Urothelium cell line (cell line): Measurements from ENCODE around the gene ARPIN.
"Not testable (repeated sequence)": the region's sequence is repeated elsewhere in the genome, so short reads cannot be mapped to it uniquely, and the experiment has no call there.

Source experiments
- DNase-seq: peaks from one replicate; pipeline ENCODE4 v3.0.0; 2011; ENCODE audit warnings: low spot score, mixed read lengths
- FAIRE-seq: peaks from 2 replicates; lab custom pipeline; 2011; peaks lifted over from hg19 to GRCh38; lab: Jason Lieb, UNC

ARPIN gene

DNA sequence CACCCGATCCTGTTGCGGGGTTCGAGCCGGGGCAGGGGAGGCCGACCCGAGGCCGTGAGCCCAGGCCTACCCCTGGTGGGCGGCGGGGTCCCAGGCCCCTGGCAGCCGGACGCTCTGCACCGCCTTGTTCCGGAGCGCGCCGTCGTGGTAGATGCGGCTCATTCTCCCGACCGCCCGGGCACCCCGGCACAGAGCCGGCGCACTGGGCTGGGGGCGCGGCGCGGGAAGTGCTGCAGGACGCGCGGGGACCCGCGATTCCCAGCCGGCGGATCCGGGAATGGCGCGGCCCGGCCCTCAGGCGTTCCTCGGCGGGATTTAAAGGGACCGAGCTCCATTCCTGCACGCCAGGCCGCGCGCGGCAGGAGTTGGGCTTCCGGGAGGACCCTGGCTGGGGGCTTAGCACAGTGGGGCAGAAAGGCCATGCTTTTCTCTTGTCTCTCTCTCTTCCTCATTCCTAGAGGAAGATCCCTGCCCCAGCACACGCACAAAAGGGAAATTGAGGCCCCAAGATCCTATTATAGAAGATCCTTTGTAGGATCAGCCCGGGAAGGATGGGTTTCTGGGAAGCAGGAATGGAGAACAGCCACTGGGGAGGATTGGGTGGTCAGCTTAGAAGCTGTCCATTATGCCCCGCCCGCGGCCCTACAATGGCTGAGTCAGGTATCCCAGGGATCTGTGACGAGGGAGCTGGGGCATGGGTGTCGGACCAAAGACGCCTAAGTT, at the start of gene ARPIN:
Gene ARPIN (minus strand): TSS at position 279 of the 723 bp plus-strand sequence. CDS start 117 bp downstream, at position 162.
- FAIRE-seq, result peak; percentile 44
- DNase-seq, result peak; percentile 82

DNA sequence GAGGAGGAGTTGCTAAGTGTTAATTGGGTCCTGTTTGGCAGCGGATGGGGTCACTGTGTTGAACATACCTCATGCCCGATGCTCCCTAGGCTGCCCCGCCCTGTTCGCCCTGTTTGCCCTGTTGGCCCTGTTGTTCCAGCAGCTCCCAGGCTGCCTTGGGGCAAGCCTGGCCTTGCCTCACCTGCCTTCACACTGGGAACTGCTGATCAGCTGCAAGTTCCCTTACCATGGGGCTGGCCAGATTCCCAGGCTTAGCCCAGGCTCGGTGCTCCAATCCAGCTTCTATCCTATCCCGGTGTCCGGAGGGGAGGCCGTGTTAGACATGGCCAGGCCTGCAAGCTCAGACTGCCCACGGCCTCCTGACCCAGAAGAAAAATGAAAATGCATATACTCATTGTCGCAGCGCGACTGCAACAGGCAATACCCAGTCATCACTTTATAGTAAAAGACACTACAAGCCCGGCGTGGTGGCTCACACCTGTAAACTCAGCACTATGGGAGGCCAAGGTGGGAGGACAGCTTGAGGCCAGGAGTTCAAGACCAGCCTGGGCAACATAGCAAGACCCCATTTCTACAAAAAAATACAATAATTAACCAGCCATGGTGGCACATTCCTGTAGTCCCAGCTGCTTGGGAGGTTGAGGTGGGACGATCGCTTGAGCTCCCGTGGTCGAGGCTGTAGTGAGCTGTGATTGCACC, 45.5 kb upstream of the ARPIN start:
- DNase-seq (no peak), FAIRE-seq (peak; percentile 20)

DNA sequence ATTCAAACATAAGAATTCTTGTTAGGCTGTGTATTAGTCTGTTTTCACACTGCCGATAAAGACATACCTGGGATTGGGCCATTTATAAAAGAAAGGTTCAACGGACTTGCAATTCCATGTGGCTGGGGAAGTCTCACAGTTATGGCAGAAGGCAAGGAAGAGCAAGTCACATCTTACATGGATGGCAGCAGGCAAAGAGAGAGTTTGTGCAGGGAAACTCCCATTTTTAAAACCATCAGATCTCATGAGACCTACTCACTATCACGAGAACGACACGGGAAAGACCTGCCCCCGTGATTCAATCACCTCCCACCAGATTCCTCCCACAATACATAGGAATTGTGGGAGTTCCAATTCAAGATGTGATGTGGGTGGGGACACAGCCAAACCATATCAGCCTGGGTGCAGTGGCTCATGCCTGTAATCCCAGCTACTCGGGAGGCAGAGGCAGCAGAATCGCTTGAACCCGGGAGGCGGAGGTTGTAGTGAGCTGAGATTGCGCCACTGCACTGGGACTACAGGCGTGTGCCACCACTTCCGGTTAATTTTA, 42.8 kb upstream of the ARPIN start:
- FAIRE-seq, result not testable (repeated sequence)

DNA sequence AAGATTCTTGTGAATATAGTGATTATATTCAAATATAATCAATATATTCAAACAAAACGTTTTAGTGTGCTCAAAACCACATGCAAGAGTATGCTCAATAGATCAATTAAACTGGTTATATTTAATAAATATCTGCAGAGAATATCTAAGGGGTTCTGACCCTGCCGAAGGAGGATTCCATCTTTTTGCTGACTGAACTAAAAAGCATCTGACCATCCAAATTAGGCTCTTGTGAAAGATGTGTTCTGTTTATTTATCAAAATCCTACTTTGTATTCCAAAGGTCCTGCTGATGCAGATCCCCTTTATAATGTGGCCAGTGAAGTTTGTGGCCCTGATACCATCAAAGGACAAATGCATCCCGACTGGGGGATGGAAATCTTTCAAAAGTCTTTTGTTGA, 41.8 kb upstream of the ARPIN start:
- DNase-seq (no peak), FAIRE-seq (no peak)

More for the DNA sequence above, 42.8 kb upstream of the ARPIN start:
- not testable (repeated sequence) for DNase-seq

DNA sequence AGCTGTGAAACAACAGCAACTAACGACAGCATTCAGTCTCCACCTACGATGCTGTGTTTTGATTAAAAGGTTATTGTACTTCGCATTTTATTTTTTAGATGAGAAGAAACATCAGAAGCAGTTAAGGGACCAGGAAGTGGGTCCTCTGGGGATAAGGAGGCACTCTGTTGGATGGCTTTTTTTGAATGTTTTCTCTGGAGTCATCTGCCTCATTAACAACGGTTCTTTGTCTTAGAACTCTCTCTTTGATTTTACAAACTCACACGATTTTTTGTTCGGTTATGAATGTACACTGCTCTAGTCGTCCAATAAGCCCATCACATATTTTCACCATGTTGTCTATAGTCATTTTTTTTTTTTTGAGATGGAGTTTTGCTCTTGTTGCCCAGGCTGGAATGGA, 36.0 kb upstream of the ARPIN start:
- FAIRE-seq (no peak), DNase-seq (no peak)

DNA sequence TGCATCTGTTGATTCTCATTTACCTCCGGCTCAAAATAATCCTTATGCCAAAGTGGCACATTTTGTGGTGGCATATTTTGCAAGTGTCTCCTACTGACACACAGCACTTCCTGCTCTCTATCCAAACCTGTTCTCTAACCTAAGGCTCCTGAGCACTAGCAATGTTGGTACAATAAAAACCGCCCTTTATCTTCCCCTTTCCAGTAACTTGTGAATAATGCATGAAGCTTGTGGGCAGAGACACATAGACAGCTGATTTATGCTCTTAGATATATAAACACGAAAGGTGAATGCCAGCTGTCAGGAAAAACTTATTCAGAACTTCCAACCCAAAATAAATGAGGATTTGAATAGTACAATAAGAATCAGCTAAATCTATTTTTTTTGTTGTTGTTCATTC, 34.6 kb upstream of the ARPIN start:
- DNase-seq (no peak), FAIRE-seq (no peak)

DNA sequence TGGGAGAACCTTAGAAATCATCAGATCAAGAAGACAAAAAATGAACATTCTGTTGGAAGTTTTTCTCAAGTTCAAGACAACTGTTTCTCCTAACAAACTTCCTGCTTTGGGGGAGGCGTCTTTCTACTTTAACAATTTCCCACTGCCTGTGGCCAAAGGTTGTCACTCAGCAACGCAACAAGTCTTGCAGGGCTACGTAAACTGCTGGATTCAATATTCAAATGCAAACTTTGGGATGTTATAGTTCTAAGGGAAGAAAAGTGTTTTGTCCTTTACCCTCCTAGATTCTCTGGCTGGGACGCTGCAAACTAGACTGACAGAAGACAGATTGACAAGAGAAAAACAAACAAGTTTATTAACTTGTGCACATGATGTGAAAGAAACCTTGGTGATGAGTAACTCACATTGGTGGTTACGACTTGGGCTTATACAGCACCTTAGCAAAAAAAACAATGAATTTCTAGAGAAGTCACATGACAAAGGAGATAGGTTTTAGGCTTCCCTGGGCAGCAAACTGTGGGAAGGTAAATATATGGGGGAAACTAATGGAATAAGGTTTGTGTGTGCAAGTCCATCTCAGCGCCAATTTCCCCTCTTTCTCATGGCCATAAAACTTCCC, 34.0 kb upstream of the ARPIN start:
- FAIRE-seq (no peak), DNase-seq (no peak)

DNA sequence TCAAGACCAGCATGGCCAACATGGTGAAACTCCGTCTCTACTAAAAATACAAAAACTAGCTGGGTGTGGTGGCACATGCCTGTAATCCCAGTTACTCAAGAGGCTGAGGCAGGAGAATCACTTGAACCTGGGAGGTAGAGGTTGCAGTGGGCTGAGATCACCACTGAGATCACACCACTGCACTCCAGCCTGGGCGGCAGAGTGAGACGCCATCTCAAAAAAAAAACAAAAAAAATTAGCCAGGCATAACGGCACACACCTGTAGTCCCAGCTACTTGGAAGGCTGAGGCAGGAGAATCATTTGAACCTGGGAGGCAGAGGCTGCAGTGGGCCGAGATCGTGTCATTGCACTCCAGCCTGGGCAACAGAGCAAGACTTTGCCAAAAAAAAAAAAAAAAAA, 31.0 kb upstream of the ARPIN start:
- not testable (repeated sequence) for DNase-seq, FAIRE-seq

DNA sequence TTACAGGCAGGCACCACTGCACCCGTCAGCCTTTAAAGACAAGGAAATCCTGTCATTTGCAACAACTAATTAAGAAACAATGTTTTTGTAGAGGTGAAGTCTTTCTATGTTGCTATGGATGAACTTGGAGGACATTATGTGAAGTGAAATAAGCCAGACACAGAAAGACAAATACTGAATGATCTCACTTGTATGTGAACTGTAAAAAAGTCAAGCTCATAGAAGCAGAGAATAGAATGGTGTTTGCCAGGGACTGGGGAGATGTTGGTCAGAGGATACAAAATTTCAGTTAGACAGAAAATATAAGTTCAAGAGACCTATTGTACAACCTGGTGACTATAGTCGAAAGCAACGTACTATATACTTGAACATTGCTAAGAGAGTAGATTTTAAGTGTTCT, 27.2 kb upstream of the ARPIN start:
- FAIRE-seq, result no peak
- no peak for DNase-seq

DNA sequence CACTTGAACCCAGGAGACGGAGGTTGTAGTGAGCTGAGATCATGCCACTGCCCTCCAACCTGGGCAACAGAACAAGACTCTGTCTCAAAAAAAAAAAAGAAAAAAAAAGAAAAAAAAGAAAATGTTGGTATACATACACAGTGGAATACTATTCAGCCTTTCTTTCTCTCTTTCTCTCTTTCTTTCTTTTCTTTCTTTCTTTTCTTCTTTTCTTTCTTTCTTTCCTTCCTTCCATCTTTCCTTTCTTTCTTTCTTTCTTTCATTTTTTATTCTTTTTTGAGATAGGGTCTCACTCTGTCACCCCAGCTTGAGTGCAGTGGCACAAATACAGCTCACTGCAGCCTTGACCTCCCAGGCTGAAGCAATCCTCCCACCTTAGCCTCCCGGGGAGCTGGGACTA, 26.6 kb upstream of the ARPIN start:
- not testable (repeated sequence) for DNase-seq

DNA sequence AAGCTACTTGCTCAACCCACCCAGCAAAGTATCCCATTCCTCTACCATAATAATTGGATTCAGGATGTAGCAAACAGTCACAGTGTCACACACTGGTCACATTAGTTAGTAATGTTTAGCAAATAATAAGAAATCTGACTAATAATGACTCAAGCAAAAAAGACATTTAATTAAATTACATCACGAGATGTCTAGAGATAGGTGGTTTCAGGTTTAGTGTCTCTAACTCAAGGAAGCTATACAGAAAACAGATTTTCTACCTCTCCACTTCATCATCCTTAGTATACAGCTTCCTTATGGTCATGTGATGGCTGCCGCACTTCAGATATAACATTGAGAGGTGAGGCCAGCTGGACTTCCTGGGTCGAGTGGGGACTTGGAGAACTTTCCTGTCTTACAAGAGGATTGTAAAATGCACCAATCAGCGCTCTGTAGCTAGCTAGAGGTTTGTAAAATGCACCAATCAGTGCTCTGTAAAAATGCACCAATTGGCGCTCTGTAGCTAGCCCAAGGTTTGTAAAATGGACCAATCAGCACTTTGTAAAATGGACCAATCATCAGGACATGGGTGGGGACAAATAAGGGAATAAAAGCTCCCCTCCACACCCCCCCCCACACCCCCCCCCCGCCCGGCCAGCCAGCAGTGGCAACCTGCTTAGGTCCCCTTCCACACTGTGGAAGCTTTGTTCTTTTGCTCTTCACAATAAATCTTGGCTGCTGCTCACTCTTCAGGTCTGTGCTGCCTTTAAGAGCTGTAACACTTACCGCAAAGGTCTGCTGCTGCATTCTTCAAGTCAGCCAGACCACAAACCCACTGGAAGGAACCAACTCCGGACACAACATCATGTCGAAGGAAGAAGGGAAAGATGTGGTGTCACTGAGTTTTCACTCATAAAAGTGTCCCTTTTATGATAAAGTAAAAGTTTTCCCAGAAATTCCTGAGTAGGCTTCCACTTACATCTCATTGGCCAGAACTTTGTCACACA, 24.9 kb upstream of the ARPIN start:
- FAIRE-seq, result no peak
- DNase-seq, result peak; percentile 19

More for the DNA sequence above, 26.6 kb upstream of the ARPIN start:
- not testable (repeated sequence) for FAIRE-seq

DNA sequence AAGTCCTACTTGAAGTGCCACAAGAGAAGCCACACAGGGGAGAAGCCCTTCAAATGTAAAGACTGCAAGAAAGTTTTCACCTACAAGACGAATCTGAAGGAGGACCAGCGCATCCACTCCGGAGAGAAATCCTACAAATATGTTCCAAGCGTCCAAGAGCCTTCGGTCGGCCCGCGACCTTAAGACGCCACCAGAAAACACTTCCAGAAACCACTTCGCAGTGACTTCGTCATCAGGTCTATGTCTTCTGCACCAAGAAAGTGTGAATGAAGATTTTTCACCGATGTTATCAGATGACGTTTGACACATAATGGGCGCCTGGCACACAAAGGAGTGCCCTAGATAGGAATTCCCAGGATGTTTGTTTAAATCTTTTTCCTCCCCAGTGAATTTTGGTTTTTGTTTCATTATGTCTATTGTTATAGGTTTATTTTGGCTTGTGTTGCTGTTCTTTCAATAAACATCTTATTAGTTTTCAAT, 24.1 kb upstream of the ARPIN start:
- DNase-seq (no peak), FAIRE-seq (no peak)

DNA sequence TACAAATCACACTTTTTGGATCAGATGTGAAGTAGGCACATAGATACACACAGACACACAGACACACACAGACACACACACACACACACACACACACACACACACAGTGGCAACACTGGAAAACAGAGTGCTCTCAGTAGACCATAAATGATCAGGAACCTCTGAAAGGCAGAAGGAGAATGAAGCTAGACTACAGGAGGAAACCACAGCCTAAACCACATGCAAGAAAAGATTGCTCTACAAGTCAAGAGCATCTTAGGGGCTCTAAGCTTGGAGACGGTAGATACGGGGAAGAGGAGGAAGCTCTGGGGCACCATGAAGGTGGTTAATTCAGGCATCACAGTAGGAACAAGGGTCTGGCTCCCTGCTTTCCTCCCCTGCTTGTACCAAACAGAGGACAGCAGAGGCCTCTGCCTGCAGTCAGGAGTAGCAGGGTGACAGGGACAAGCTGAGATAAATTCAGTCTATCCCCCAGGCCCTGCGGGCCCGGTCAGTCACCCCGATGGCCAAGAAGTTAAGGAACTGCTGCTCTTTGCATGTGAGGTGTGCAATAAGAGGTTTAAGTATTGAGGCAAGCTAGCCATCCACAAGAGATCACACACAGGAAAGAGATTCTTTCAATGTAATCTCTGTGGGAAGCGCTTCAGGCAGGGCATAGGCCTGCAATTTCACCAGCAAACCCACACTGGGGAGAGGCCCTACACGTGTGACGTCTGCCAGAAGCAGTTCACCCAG, 23.5 kb upstream of the ARPIN start:
- FAIRE-seq, result no peak

DNA sequence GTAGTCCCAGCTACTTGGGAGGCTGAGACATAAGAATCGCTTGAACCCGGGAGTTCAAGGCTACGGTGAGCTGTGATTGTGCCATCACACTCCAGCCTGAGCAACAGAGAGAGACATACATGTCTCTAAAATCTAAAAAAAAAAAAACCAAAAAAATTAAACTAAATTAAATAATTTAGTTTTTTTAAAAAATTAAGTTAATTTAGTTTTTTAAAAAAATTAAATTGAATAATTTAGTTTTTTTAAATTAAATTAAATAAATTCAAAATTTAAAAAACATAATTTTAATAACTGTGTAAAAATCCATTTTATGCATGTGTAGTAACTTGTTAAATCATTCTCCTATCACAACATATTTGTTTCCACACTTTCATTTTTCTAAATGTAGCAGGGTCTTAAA, 20.1 kb upstream of the ARPIN start:
- DNase-seq, result no peak
- FAIRE-seq, result no peak

More for the DNA sequence above, 23.5 kb upstream of the ARPIN start:
- DNase-seq, result no peak

DNA sequence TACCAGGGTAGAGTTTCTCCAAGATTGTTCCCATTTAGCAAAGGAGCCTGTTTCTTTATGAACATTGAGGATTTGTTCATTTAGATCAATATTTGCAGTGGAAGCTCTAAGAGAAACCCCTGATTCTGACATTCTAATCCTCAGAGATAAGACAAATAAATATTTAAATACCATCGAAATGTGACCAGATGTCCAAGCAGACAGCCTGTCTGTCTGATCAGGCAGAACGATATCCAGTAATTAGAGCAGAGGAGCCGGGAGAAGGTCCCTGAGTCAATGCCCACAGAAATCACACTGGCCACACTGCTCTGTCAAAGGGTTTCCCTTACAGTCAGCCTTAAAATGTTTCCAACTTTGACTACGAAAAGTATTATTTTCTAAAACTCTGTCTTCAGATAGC, 15.7 kb upstream of the ARPIN start:
- FAIRE-seq, result no peak
- DNase-seq, result no peak

DNA sequence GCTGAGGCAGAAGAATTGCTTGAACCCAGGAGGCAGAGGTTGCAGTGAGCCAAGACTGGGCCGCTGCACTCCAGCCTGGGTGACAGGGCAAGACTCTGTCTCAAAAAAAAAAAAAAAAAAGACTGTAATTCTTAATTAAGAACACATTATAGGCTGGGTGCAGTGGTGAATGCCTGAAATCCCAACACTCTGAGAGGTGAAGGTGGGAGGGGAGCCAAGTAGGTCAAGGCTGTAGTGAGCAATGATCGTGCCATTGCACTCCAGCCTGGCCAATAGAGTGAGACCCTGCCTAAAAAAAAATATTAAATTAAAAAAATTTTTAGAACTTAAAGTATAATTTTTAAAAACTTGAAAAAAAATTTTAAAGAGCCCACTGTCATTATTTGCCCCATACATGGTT, 13.4 kb upstream of the ARPIN start:
- DNase-seq, result no peak
- no peak for FAIRE-seq

DNA sequence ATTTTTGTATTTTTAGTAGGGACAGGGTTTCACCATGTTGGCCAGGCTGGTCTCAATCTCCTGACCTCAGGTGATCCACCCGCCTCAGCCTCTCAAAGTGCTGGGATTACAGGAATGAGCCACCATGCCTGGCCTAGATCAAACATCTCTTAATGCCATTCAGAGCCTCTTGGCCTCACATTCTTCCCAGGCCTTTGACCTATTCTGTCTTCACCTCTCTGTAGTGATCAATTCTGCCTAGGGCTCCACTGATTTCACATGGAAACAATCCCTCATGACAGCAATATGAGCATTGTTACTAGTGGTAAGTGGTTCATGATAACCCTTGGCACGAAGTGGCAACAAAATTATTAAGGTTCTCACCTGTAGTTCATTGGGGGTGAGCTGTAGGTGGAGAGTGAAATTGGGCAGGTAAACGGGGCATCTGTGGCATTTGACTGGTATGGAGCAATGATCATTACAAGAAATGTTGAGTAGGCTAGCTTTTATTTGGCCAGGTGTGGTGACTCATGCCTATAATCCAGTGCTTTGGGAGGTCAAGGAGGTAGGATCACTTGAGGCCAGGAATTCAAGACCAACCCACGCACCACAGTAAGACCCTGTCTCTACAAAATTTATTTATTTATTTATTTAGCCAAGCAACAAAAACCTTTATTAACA, 4.8 kb upstream of the ARPIN start:
- FAIRE-seq, result no peak
- DNase-seq, result no peak

DNA sequence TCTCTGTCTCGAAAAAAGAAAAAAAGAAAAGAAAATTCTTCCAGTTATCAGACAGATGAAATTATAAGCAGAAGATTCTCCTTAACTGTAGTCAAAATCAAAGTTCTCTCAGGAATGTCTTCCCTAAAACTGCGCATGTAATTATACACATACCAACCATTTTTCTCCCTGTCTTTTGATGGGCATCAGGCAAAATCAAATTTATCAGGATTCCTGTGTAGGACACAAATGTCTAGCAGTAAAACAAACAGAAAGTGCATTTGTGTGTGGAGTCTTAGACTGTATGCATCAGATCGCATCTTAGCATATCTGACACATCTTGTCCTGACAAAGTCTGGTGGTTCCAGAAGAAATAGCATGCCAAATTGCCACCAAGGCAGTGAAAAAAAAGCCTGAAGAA, 3.9 kb upstream of the ARPIN start:
- DNase-seq, result no peak
- FAIRE-seq, result no peak

DNA sequence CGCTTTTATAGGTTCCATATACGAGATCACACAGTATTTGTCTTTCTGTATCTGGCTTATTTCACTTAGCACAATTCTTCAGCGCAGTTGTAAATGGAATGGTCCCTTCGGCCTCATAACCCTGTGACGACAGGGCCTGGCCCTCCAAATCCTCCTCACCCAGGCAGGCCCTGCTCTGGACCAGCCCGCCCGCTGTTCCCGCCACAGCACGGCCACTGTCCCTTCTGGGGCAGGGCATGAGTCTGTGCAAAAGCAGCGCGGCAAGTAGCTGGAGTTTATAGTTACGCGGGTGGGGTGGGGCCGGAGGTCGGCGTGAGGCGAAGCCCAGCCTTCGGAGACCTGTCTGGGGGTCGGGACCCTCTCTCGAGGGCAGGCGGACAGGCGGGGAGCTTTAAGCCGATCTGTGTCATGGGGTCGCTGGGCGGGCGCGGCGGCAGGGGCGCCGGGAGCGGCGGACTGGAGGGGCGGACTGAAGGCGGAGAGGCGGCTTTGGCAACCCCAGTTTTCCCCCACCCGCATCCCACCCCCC, 543 bp downstream of the ARPIN start:
- peak; percentile 58 for DNase-seq
- peak; percentile 40 for FAIRE-seq
